Activated CD8-positive, alpha-beta memory T cell treated with anti-CD3 and anti-CD28 coated beads for 1 hour (primary cell): Measurements from ENCODE around the gene TRAF1.
"Not testable (repeated sequence)": the region's sequence is repeated elsewhere in the genome, so short reads cannot be mapped to it uniquely, and the experiment has no call there.

Experiments
- DNase-seq, 2 donors: peaks; one replicate each; pipeline ENCODE4 v3.0.0-alpha.2; 2020; ENCODE audit warnings: low read depth in 1 of 2; ENCODE audit errors: extremely low read depth in 1 of 2

TRAF1 gene

GRCh38 chr9:120926397-120926928 is at the start of gene TRAF1:
TSS of gene TRAF1 (minus strand) at chr9:120926796. CDS start at chr9:120926075, 721 bp downstream.
- no peak for DNase-seq

GRCh38 chr9:120974921-120975320 is 48.3 kb upstream of the TRAF1 start:
- no peak for DNase-seq

GRCh38 chr9:120974181-120974580 is 47.6 kb upstream of the TRAF1 start:
- no peak for DNase-seq

GRCh38 chr9:120971938-120972337 is 45.3 kb upstream of the TRAF1 start:
- no peak for DNase-seq

GRCh38 chr9:120971471-120971870 is 44.9 kb upstream of the TRAF1 start:
- not testable (repeated sequence) for DNase-seq

- DNase-seq: no peak
These were observed 43.6 kb upstream of the TRAF1 start for GRCh38 chr9:120970244-120970643.

GRCh38 chr9:120966013-120966369 is 39.4 kb upstream of the TRAF1 start:
- no peak for DNase-seq

- DNase-seq: no peak
These were observed 38.9 kb upstream of the TRAF1 start for GRCh38 chr9:120965344-120966012.

- DNase-seq: no peak
These were observed 35.3 kb upstream of the TRAF1 start for GRCh38 chr9:120961936-120962335.

- no peak for DNase-seq
These were observed 33.4 kb upstream of the TRAF1 start for GRCh38 chr9:120960001-120960400.

GRCh38 chr9:120956862-120957261 is 30.3 kb upstream of the TRAF1 start:
- no peak for DNase-seq

GRCh38 chr9:120951960-120952618 is 25.5 kb upstream of the TRAF1 start:
- DNase-seq: no peak

GRCh38 chr9:120950421-120951388 is 24.1 kb upstream of the TRAF1 start:
- no peak for DNase-seq

- no peak for DNase-seq
These were observed 22.7 kb upstream of the TRAF1 start for GRCh38 chr9:120949290-120949689.

GRCh38 chr9:120948824-120949223 is 22.2 kb upstream of the TRAF1 start:
- DNase-seq: no peak

- DNase-seq: no peak
These were observed 20.6 kb upstream of the TRAF1 start for GRCh38 chr9:120947222-120947621.

GRCh38 chr9:120946259-120946658 is 19.7 kb upstream of the TRAF1 start:
- DNase-seq: no peak

- DNase-seq: no peak
These were observed 18.4 kb upstream of the TRAF1 start for GRCh38 chr9:120944948-120945347.

GRCh38 chr9:120944434-120944843 is 17.8 kb upstream of the TRAF1 start:
- DNase-seq: no peak

GRCh38 chr9:120942186-120943001 is 15.8 kb upstream of the TRAF1 start:
- DNase-seq: no peak
